ENCODE data around the gene TMEM161A. TPM values are rescaled to one million over a fixed set of nuclear protein-coding genes. Genes with fewer than 3 reads are reported as not detected.

TMEM161A gene
- total and polyA plus RNA-seq, 2 of the 13 experiments (the other 11 are each of a cell fraction or from before 2014, with no cell fraction given) = 25.9 to 31.4 TPM

GRCh38 chr19:19138109-19138981, at the start of gene TMEM161A (continued):
- TF ChIP-seq TBP (CRISPR knock-in tag; IDR thresholded peaks at IDR 0.05) (no peak), ZNF20 (CRISPR knock-in tag; IDR thresholded peaks at IDR 0.05) (no peak), TFDP1 (CRISPR knock-in tag; IDR thresholded peaks at IDR 0.05; ENCODE audit: borderline replicate concordance) (peak; percentile 88), ZNF503 (CRISPR knock-in tag; IDR thresholded peaks at IDR 0.05) (no peak), ZNF513 (CRISPR knock-in tag; conservative IDR thresholded peaks at IDR 0.05) (no peak), CREM (IDR thresholded peaks at IDR 0.05) (peak; percentile 88), CREM (CRISPR knock-in tag; IDR thresholded peaks at IDR 0.05) (no peak; the same call in 1 of the 2 replicates), GLI4 (CRISPR knock-in tag; IDR thresholded peaks at IDR 0.05; ENCODE audit: borderline replicate concordance) (0 out of 2 replicates have a peak, but pooled peaks have one; percentile 54), SMAD1 (CRISPR knock-in tag; IDR thresholded peaks at IDR 0.05; ENCODE audit: borderline replicate concordance, low read depth) (0 out of 2 replicates have a peak, but pooled peaks have one; percentile 65), SRSF9 (IDR thresholded peaks at IDR 0.05; ENCODE audit: borderline replicate concordance, insufficient read depth, low read depth, low read length, poor library complexity, severe bottlenecking) (no peak), ZNF292 (CRISPR knock-in tag; IDR thresholded peaks at IDR 0.05; ENCODE audit: borderline replicate concordance, low read depth) (no peak), FOXP1 (IDR thresholded peaks at IDR 0.05) (no peak), FOXP1 (CRISPR knock-in tag; IDR thresholded peaks at IDR 0.05) (no peak; the same call in 1 of the 2 replicates), SRF (IDR thresholded peaks at IDR 0.05; ENCODE audit: low read depth, low read length) (no peak), ZNF772 (CRISPR knock-in tag; IDR thresholded peaks at IDR 0.05) (no peak), DPF2 (CRISPR knock-in tag; IDR thresholded peaks at IDR 0.05; ENCODE audit: borderline replicate concordance, low read depth) (no peak), SMYD3 (CRISPR knock-in tag; IDR thresholded peaks at IDR 0.05) (no peak), ZNF230 (CRISPR knock-in tag; IDR thresholded peaks at IDR 0.05) (no peak; the same call in 1 of the 2 replicates), EEA1 (CRISPR knock-in tag; IDR thresholded peaks at IDR 0.05; ENCODE audit: borderline replicate concordance) (no peak), PCBP1 (IDR thresholded peaks at IDR 0.05; ENCODE audit: borderline replicate concordance, low read depth, low read length) (peak; percentile 84; the same call in 1 of the 2 replicates), SMC3 (IDR thresholded peaks at IDR 0.05; ENCODE audit: low read length) (no peak), KLF6 (CRISPR knock-in tag; IDR thresholded peaks at IDR 0.05) (peak; percentile 57; the same call in 1 of the 2 replicates), ZNF33B (CRISPR knock-in tag; IDR thresholded peaks at IDR 0.05) (peak; percentile 81), ATF5 (CRISPR knock-in tag; IDR thresholded peaks at IDR 0.05; ENCODE audit: low read depth) (no peak), ZNF850 (CRISPR knock-in tag; conservative IDR thresholded peaks at IDR 0.05) (no peak)
